GM23338 (cell line): ENCODE results near the gene PCDHA7. TPM values are rescaled to one million over a fixed set of nuclear protein-coding genes. Genes with fewer than 3 reads are reported as not detected.
"Not testable (repeated sequence)": the region's sequence is repeated elsewhere in the genome, so short reads cannot be mapped to it uniquely, and the experiment has no call there.

Source experiments
- ATAC-seq: fragments of 200-7000 bp; cut with Tn5 transposase; 3 replicates; pipeline ENCODE4 v1.9.1; 2020
- DNase-seq: peaks from one replicate; pipeline ENCODE4 v3.0.0-alpha.2; 2015; ENCODE audit warnings: low spot score
- H2AFZ ChIP-seq: fragments of 200-600 bp; sonication (generic); 2 replicates; pipeline ENCODE4 v1.8.0; 2016; ENCODE audit warnings: antibody characterized with exemption, mild to moderate bottlenecking, moderate library complexity
- H3F3A ChIP-seq: fragments of 200-600 bp; sonication (generic); replicated peaks from 2 replicates; pipeline ENCODE4 v1.8.0; 2017; ENCODE audit warnings: antibody characterized with exemption, mixed run types, low read depth
- H3K27ac ChIP-seq: fragments of 200-600 bp; sonication (generic); 2 replicates; pipeline ENCODE4 v1.6.1; 2016; ENCODE audit warnings: low read depth
- H3K27me3 ChIP-seq: fragments of 200-600 bp; sonication (generic); 2 replicates; pipeline ENCODE4 v1.8.0; 2016; ENCODE audit warnings: mild to moderate bottlenecking, mixed run types, moderate library complexity; ENCODE audit not compliant: insufficient read depth
- H3K36me3 ChIP-seq: fragments of 200-600 bp; sonication (generic); 2 replicates; pipeline ENCODE4 v1.8.0; 2016; ENCODE audit warnings: mild to moderate bottlenecking; ENCODE audit not compliant: insufficient read depth
- H3K4me1 ChIP-seq: fragments of 200-600 bp; sonication (generic); 2 replicates; pipeline ENCODE4 v1.8.0; 2016; ENCODE audit warnings: mild to moderate bottlenecking, moderate library complexity; ENCODE audit not compliant: insufficient read depth
- H3K4me2 ChIP-seq: fragments of 200-600 bp; sonication (generic); 2 replicates; pipeline ENCODE4 v1.7.1; 2017; ENCODE audit warnings: mixed run types
- H3K4me3 ChIP-seq: fragments of 200-600 bp; sonication (generic); 2 replicates; pipeline ENCODE4 v1.6.1; 2016; ENCODE audit warnings: mixed run types
- H3K79me2 ChIP-seq: fragments of 200-600 bp; sonication (generic); replicated peaks from 2 replicates; pipeline ENCODE4 v1.8.0; 2017; ENCODE audit warnings: mild to moderate bottlenecking; ENCODE audit not compliant: insufficient read depth
- H3K9me2 ChIP-seq: fragments of 200-600 bp; sonication (generic); 2 replicates; pipeline ENCODE4 v1.8.0; 2017; ENCODE audit not compliant: insufficient read depth
- H4K20me1 ChIP-seq: fragments of 200-600 bp; sonication (generic); replicated peaks from 2 replicates; pipeline ENCODE4 v1.8.0; 2017; ENCODE audit warnings: mild to moderate bottlenecking; ENCODE audit not compliant: insufficient read depth
- H3K27ac Mint-ChIP-seq: 2 replicates; pipeline ENCODE4 v1.8.0; 2020; ENCODE audit warnings: inconsistent platforms, mild to moderate bottlenecking, moderate library complexity, mixed read lengths
- H3K27me3 Mint-ChIP-seq: 3 replicates; pipeline ENCODE4 v1.8.0; 2022; ENCODE audit warnings: low read depth, mild to moderate bottlenecking, moderate library complexity, mixed read lengths, inconsistent platforms; ENCODE audit not compliant: insufficient read depth, poor library complexity
- H3K36me3 Mint-ChIP-seq: 3 replicates; pipeline ENCODE4 v1.8.0; 2021; ENCODE audit warnings: low read depth, mild to moderate bottlenecking, inconsistent platforms, moderate library complexity, mixed read lengths
- H3K4me1 Mint-ChIP-seq: 3 replicates; pipeline ENCODE4 v1.8.0; 2020; ENCODE audit warnings: mild to moderate bottlenecking, inconsistent platforms, mixed read lengths
- H3K4me3 Mint-ChIP-seq: 3 replicates; pipeline ENCODE4 v1.8.0; 2021; ENCODE audit warnings: moderate library complexity, mild to moderate bottlenecking, inconsistent platforms, mixed read lengths
- H3K9me3 Mint-ChIP-seq: 3 replicates; pipeline ENCODE4 v1.8.0; 2020; ENCODE audit warnings: moderate library complexity, mild to moderate bottlenecking, inconsistent platforms, mixed read lengths
- CREB1 ChIP-seq: fragments of 250-450 bp; sonication (Bioruptor Pico); IDR thresholded peaks from 2 replicates; pipeline ENCODE4 v1.5.0; 2020; ENCODE audit warnings: low read depth, mild to moderate bottlenecking, moderate library complexity
- CTCF ChIP-seq, 2 experiments: fragments of 200-600 bp in 1 of 2; sonication (generic) in 1 of 2; conservative IDR thresholded peaks; 2 replicates each; pipeline versions ENCODE4 v1.5.1 to v1.6.1; 2016 to 2017; ENCODE audit warnings: antibody characterized with exemption in 2 of 2, low read depth in 2 of 2, mild to moderate bottlenecking in 2 of 2, moderate library complexity in 1 of 2
- ETS1 ChIP-seq: IDR thresholded peaks from 2 replicates; pipeline ENCODE4 v1.6.1; 2016; ENCODE audit warnings: antibody characterized with exemption
- EZH2 ChIP-seq: fragments of 200-600 bp; sonication (generic); IDR thresholded peaks from one replicate; pipeline ENCODE4 v1.8.0; 2017; ENCODE audit warnings: antibody characterized with exemption, mild to moderate bottlenecking, low read depth; ENCODE audit not compliant: unreplicated experiment
- EZH2phosphoT487 ChIP-seq: fragments of 200-600 bp; sonication (generic); IDR thresholded peaks from one replicate; pipeline ENCODE4 v1.8.1; 2018; ENCODE audit warnings: antibody characterized with exemption; ENCODE audit not compliant: unreplicated experiment
- JUNB ChIP-seq: IDR thresholded peaks from one replicate; pipeline ENCODE4 v1.6.1; 2016; ENCODE audit warnings: antibody characterized with exemption; ENCODE audit not compliant: unreplicated experiment
- NANOG ChIP-seq: IDR thresholded peaks from 2 replicates; pipeline ENCODE4 v1.6.1; 2016; ENCODE audit warnings: antibody characterized with exemption, borderline replicate concordance
- POLR2AphosphoS5 ChIP-seq: IDR thresholded peaks from 2 replicates; pipeline ENCODE4 v1.6.1; 2016; ENCODE audit warnings: antibody characterized with exemption, low read depth
- STAT1 ChIP-seq: IDR thresholded peaks from one replicate; pipeline ENCODE4 v1.6.1; 2016; ENCODE audit warnings: antibody characterized with exemption; ENCODE audit not compliant: unreplicated experiment
- ZNF114 ChIP-seq: fragments of 250-450 bp; sonication (Bioruptor Pico); IDR thresholded peaks from 2 replicates; pipeline ENCODE4 v1.5.0; 2020; ENCODE audit warnings: mild to moderate bottlenecking, moderate library complexity
- ZNF331 ChIP-seq: fragments of 250-450 bp; sonication (Bioruptor Pico); IDR thresholded peaks from 2 replicates; pipeline ENCODE4 v1.5.0; 2020; ENCODE audit warnings: low read depth, mild to moderate bottlenecking, moderate library complexity
- ZNF462 ChIP-seq: fragments of 250-450 bp; sonication (Bioruptor Pico); IDR thresholded peaks from 2 replicates; pipeline ENCODE4 v1.5.0; 2020; ENCODE audit warnings: mild to moderate bottlenecking, moderate library complexity
- polyA plus RNA-seq: library from polyadenylated mRNA; unstranded; fragments of >200 nt; fragmentation: Nextera tagmentation; extraction: Ambion mirVana; gene quantifications from 2 replicates; pipeline ENCODE4 v1.2.1, GENCODE V29; 2016
- total RNA-seq: library from RNA; depleted of rRNA; stranded (reverse); fragments of >200 nt; shearing (Covaris generic); gene quantifications from 2 replicates; pipeline ENCODE4 v1.2.3, GENCODE V29; 2014

PCDHA7 gene
- total and polyA plus RNA-seq, 2 experiments from 2014 or later: 1.7 to 6.9 TPM

- TF ChIP-seq ZNF331 (CRISPR knock-in tag): no peak
- no peak for TF ChIP-seq NANOG
- TF ChIP-seq ZNF114 (CRISPR knock-in tag): no peak
- peak; percentile 42; the same call in 1 of the 2 replicates for TF ChIP-seq POLR2AphosphoS5
- TF ChIP-seq STAT1: no peak
- TF ChIP-seq CREB1 (CRISPR knock-in tag): no peak
- TF ChIP-seq JUNB: no peak
- no peak for TF ChIP-seq ZNF462 (CRISPR knock-in tag)
- TF ChIP-seq EZH2phosphoT487: no peak
- TF ChIP-seq CTCF (conservative IDR thresholded peaks at IDR 0.05; ENCODE audit: low read depth in 2 of 2): peak; percentile 83 to 84
- TF ChIP-seq ETS1: no peak
- TF ChIP-seq EZH2: no peak
- H3F3A ChIP-seq: no peaks in the 10 kb centered on the region
- H3K4me3 ChIP-seq: peak within 1 kb of the TSS; percentile 72
- H3K9me3 Mint-ChIP-seq: peaks cover 15% of the 10 kb centered on the region
- no peaks in the 10 kb centered on the region for H3K9me2 ChIP-seq
- peaks cover 37% of the 10 kb centered on the region for H3K36me3 Mint-ChIP-seq
- no peaks in the 10 kb centered on the region for H3K27me3 Mint-ChIP-seq
- H3K4me1 ChIP-seq: 0 out of 2 replicates have a peak, but pooled peaks cover 3% of the 10 kb centered on the region
- H3K4me1 Mint-ChIP-seq: peaks cover 7% of the 10 kb centered on the region
- no peaks in the 10 kb centered on the region for H4K20me1 ChIP-seq
- peak; percentile 95 for ATAC-seq
- no peaks in the 10 kb centered on the region for H3K36me3 ChIP-seq
- peak within 1 kb of the TSS; percentile 79 for H3K4me2 ChIP-seq
- H3K4me3 Mint-ChIP-seq: peak within 1 kb of the TSS; percentile 93
- DNase-seq: peak; percentile 88
- H2AFZ ChIP-seq: peak within 1 kb of the TSS; percentile 90
- peak within 1 kb of the TSS; percentile 80 for H3K27ac Mint-ChIP-seq
- no peak within 1 kb of the TSS for H3K27ac ChIP-seq
- no peaks in the 10 kb centered on the region for H3K79me2 ChIP-seq
- no peaks in the 10 kb centered on the region for H3K27me3 ChIP-seq
Observed at GRCh38 chr5:140806834-140807775, 27.0 kb upstream of the PCDHA7 start, which contains the start of gene PCDHA4. TSS of gene PCDHA4 (plus strand) at chr5:140807068.

- not testable (repeated sequence) for H3K4me1 Mint-ChIP-seq, DNase-seq, H3K27ac ChIP-seq, H3K4me3 ChIP-seq, H3F3A ChIP-seq, H2AFZ ChIP-seq, H3K27ac Mint-ChIP-seq, H3K27me3 Mint-ChIP-seq, H3K4me1 ChIP-seq, H3K79me2 ChIP-seq, H3K27me3 ChIP-seq, H4K20me1 ChIP-seq, ATAC-seq, H3K9me2 ChIP-seq, H3K36me3 ChIP-seq
- Mint-ChIP-seq H3K4me3 (peak overlapping the region; percentile 93; the same call in 1 of the 3 replicates), H3K9me3 (peaks cover 11% of the 10 kb centered on the region), H3K36me3 (peaks cover 24% of the 10 kb centered on the region)
- H3K4me2 ChIP-seq: peak overlapping the region; percentile 79; the same call in 1 of the 2 replicates
Observed at GRCh38 chr5:140808241-140808888, 25.7 kb upstream of the PCDHA7 start.
